ENCODE data around the gene TNNT3.

The TNNT3 gene

GRCh38 chr11:1923201-1923956 is 3.9 kb downstream of the TNNT3 start:
- DNase-seq (ENCODE audit: low read depth in 2 of 2) = no peak

GRCh38 chr11:1924181-1924580 is 4.7 kb downstream of the TNNT3 start:
- DNase-seq (ENCODE audit: low read depth in 2 of 2) = no peak

DNA sequence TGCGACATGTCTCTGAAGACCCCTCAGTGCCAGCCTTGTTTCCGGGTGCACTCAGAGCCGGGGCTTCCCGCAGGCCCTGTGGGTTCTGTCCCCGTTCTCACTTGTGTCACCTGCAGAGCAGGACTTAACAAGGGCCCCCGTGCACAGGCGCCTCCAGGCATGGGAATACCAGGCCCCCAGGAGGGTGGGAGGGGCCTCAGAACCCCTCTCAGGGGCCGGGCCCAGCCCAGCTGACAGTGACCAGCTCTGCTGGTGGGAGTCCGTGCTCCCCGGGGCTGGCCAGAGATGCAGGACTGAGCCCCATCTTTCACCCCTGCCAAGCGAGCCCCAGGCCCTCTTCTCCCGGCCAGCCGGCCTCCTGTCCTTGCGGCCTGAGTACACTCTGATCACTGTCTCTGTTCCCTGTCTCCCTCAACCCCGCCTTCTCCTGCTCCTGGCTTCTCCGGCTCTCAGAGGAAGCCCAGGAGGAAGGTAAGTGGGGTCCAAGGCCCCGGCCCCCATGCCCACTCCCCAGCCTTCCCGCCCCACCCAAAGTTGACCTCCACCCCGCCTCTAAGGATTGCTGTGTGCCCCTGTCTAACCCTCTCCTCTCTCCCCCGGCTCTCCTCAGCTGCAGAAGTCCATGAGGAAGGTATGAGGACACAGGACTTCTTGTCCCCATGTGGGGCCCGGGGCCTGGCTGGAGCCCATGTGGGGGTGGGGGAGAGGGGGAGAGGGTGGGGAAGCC is 5.3 kb downstream of the TNNT3 start:
- no peak for DNase-seq (ENCODE audit: low read depth in 2 of 2)

- DNase-seq (ENCODE audit: low read depth in 2 of 2) = no peak
Measured at GRCh38 chr11:1925373-1926155, 6.1 kb downstream of the TNNT3 start.

- no peak for DNase-seq (ENCODE audit: low read depth in 2 of 2)
Measured at GRCh38 chr11:1926156-1927025, 6.9 kb downstream of the TNNT3 start.

DNA sequence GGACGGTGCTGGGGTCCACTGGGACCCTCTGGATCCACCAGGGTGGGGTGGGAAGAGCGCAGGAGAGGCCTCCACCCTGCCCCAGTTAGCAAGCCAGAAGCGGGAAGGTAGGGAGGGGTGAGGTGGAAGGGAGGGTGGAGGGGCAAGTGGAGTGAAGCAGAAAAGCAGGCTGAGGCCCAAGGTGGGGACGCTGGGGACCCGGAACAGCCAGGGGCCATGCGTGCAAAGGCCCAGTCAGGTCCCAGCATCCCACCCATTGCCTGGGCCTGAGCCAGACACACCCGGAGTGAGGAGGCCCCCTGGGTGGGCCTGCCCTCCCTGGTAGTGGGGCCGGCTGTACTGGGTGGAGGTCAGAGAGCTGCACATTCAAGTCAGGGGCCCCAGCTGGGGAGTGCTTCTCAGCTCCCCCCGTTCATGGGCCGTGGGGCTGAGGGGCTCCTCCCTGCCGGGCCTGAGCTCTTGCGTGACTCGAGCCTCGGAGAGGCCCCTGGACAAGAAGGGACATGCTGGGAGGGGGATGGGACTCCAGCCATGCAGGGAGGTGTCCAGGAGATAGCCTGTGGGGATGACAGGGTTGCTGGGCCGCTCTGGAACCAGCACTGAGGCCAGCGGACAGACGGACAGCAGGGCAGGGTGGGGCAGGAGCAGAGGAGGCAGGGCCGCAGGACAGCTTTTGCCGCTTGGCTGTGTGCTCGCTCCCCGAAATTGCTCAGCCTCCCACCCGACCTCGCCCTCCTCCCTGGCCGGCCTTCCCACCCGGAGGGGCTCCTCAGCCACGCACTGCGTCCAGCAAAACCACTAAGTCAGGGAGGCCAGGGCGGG is 7.7 kb downstream of the TNNT3 start:
- no peak for DNase-seq (ENCODE audit: low read depth in 2 of 2)

- DNase-seq (ENCODE audit: low read depth in 2 of 2) = no peak
Measured at GRCh38 chr11:1927848-1928469, 8.5 kb downstream of the TNNT3 start.

GRCh38 chr11:1928470-1928890 is 9.0 kb downstream of the TNNT3 start:
- no peak for DNase-seq (ENCODE audit: low read depth in 2 of 2)

DNA sequence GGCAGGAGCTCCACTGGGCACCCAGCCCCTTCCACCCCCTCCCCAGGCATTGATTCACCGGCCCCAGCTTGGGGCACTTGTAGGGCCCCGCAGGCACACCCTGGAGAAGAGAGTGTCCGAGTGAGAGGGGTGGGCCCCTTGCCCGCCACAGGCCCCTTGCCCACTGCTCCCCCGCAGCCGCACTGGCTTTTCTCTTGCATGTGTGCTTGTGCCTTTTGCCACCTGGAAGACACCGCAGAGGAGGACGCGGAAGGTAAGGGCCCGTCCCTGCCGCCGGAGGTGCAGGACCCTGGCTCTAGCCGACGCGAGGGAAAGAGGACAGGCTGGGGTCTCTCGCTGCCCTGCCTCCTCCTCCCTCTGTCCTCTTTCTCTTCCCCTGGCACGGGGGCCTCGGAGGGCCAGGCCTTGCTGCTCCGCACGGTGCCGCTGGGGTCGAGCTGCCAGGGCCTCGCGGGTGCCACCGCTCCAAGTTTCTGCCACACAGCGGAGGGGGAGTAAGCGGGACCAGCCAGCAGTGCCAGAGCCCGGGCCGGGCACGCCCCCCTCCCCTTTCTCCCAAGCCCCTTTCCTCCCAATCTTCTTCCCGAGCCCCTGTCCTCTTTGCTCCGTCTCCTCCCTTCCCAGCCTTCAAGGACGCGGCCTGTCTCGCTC is 9.5 kb downstream of the TNNT3 start:
- DNase-seq (ENCODE audit: low read depth in 2 of 2) = no peak

GRCh38 chr11:1929621-1930461 is 10.3 kb downstream of the TNNT3 start:
- no peak for DNase-seq (ENCODE audit: low read depth in 2 of 2)

GRCh38 chr11:1930462-1930830 is 10.9 kb downstream of the TNNT3 start:
- DNase-seq (ENCODE audit: low read depth in 2 of 2) = no peak

- no peak for DNase-seq (ENCODE audit: low read depth in 2 of 2)
Measured at GRCh38 chr11:1931341-1932104, 12.0 kb downstream of the TNNT3 start.

DNA sequence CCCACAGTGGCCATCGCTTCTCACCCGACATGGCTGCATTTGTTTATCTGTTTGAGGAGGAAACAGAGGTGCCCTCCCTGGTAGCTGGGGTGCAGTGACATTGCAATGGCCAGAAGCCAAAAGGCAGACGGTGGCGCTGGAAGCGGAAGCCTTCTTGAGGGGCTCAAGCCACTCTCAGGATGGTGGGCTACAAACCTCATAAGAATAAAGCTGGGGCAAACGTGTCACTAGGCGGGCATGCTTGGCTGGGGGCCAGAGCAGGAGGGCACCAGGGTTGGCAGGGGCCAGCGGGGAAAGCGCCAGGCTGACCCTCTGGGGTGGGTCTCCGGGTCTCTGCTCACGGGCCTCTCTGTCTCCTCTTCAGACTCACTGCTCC is 12.6 kb downstream of the TNNT3 start:
- no peak for DNase-seq (ENCODE audit: low read depth in 2 of 2)

GRCh38 chr11:1932681-1933080 is 13.2 kb downstream of the TNNT3 start:
- no peak for DNase-seq (ENCODE audit: low read depth in 2 of 2)

- DNase-seq (ENCODE audit: low read depth in 2 of 2) = no peak
Measured at GRCh38 chr11:1933416-1934334, 14.2 kb downstream of the TNNT3 start.

GRCh38 chr11:1934335-1935155 is 15.0 kb downstream of the TNNT3 start:
- DNase-seq (ENCODE audit: low read depth in 2 of 2) = no peak
